Measurements from ENCODE around the gene CNIH3.

Gene CNIH3

GRCh38 chr1:224766266-224766665 lies 150.1 kb downstream of the CNIH3 start:
- H3K27me3 ChIP-seq (ENCODE audit: low read depth, low read length) = no peaks in the 10 kb centered on the region
- H3K9me3 ChIP-seq (ENCODE audit: control insufficient read depth in 1 of 2, low read length in 2 of 2) = no peaks in the 10 kb centered on the region
- no peaks in the 10 kb centered on the region for H3K36me3 ChIP-seq (ENCODE audit: control insufficient read depth in 1 of 2, insufficient read depth in 2 of 2, low read length in 2 of 2)
- H3K4me3 ChIP-seq (ENCODE audit: low read depth in 1 of 2, low read length in 2 of 2) = no peak overlapping the region
- H3K4me1 ChIP-seq (ENCODE audit: control insufficient read depth in 1 of 2, insufficient read depth in 2 of 2, low read length in 2 of 2) = peaks cover 0 to 5% of the 10 kb centered on the region in 2 donors
- no peak overlapping the region for H3K27ac ChIP-seq (ENCODE audit: low read length)

DNA sequence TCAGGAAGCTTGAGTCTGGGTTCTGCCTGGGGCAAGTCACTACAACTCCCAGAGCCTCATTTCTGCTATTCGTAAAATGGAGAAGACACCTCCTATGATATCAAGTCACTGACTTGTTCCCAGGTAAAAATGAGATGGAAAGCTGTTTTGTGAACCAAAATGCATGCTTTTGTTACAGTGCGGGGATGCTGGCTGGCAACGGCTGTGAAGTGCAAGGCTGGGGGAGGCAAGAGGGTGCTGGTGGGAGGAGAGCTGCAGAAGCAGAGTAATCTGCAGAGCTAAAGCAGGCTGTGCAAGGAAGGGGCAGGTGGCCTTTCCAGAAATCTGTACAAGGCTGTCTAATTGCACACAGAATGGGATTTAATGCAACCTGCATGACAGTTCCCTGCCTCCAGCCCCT lies 150.9 kb downstream of the CNIH3 start:
- Histone ChIP-seq H3K9me3 (ENCODE audit: control insufficient read depth in 1 of 2, low read length in 2 of 2) (no peaks in the 10 kb centered on the region), H3K36me3 (ENCODE audit: control insufficient read depth in 1 of 2, insufficient read depth in 2 of 2, low read length in 2 of 2) (no peaks in the 10 kb centered on the region), H3K4me3 (ENCODE audit: low read depth in 1 of 2, low read length in 2 of 2) (no peak overlapping the region), H3K27ac (ENCODE audit: low read length) (no peak overlapping the region), H3K27me3 (ENCODE audit: low read depth, low read length) (no peaks in the 10 kb centered on the region), H3K4me1 (ENCODE audit: control insufficient read depth in 1 of 2, insufficient read depth in 2 of 2, low read length in 2 of 2) (peaks cover 0 to 5% of the 10 kb centered on the region in 2 donors)

- Histone ChIP-seq H3K4me3 (ENCODE audit: low read depth in 1 of 2, low read length in 2 of 2) (no peak overlapping the region), H3K4me1 (ENCODE audit: control insufficient read depth in 1 of 2, insufficient read depth in 2 of 2, low read length in 2 of 2) (peaks cover 0 to 5% of the 10 kb centered on the region in 2 donors), H3K36me3 (ENCODE audit: control insufficient read depth in 1 of 2, insufficient read depth in 2 of 2, low read length in 2 of 2) (no peaks in the 10 kb centered on the region), H3K27me3 (ENCODE audit: low read depth, low read length) (no peaks in the 10 kb centered on the region), H3K27ac (ENCODE audit: low read length) (no peak overlapping the region), H3K9me3 (ENCODE audit: control insufficient read depth in 1 of 2, low read length in 2 of 2) (no peaks in the 10 kb centered on the region)
Observed at GRCh38 chr1:224767676-224768075, 151.6 kb downstream of the CNIH3 start.

DNA sequence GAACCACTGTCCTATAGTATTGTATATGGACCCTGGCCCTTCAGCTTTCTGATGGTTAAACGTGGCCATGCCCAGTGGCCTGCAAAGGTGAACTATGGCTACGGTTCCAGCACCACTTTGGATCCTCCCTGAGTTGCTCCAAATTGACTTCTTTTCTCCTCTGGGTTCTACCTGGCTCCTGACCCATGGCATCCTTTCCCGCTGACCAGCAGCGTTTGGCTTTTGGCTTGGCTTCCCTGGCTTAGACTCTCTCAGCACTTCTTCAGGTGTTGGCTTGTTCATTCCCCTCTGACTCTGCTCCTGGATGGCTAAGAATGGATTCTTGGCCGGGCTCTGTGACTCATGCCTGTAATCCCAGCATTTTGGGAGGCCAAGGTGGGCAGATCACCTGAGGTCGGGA lies 152.9 kb downstream of the CNIH3 start:
- H3K36me3 ChIP-seq (ENCODE audit: control insufficient read depth in 1 of 2, insufficient read depth in 2 of 2, low read length in 2 of 2) = no peaks in the 10 kb centered on the region
- no peaks in the 10 kb centered on the region for H3K9me3 ChIP-seq (ENCODE audit: control insufficient read depth in 1 of 2, low read length in 2 of 2)
- no peak overlapping the region for H3K27ac ChIP-seq (ENCODE audit: low read length)
- no peak overlapping the region for H3K4me3 ChIP-seq (ENCODE audit: low read depth in 1 of 2, low read length in 2 of 2)
- H3K27me3 ChIP-seq (ENCODE audit: low read depth, low read length) = no peaks in the 10 kb centered on the region
- H3K4me1 ChIP-seq (ENCODE audit: control insufficient read depth in 1 of 2, insufficient read depth in 2 of 2, low read length in 2 of 2) = peaks cover 0 to 5% of the 10 kb centered on the region in 2 donors

- no peak overlapping the region for H3K4me3 ChIP-seq (ENCODE audit: low read depth in 1 of 2, low read length in 2 of 2)
- H3K9me3 ChIP-seq (ENCODE audit: control insufficient read depth in 1 of 2, low read length in 2 of 2) = no peaks in the 10 kb centered on the region
Observed at GRCh38 chr1:224769452-224770335, 153.6 kb downstream of the CNIH3 start.

DNA sequence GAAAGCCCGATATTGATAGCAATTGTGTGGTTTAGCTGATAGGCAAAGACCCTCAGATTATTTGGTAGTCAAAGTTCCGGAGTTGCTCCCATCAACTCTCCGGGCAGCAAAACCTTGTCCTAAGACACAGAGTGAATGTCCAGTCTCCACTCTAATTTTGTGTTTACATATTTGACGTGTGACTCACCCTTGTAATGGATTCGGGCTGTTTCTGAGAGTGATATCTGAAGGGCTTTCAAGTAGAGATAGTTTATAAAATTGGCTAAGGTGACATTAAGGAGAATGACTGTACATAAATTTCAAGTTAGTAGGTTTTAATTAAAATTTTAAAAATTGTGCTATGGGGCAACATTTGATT lies 154.2 kb downstream of the CNIH3 start:
- Histone ChIP-seq H3K9me3 (ENCODE audit: control insufficient read depth in 1 of 2, low read length in 2 of 2) (no peaks in the 10 kb centered on the region), H3K27me3 (ENCODE audit: low read depth, low read length) (no peaks in the 10 kb centered on the region), H3K4me1 (ENCODE audit: control insufficient read depth in 1 of 2, insufficient read depth in 2 of 2, low read length in 2 of 2) (peaks cover 0 to 5% of the 10 kb centered on the region in 2 donors)

More at GRCh38 chr1:224769452-224770335, 153.6 kb downstream of the CNIH3 start:
- Histone ChIP-seq H3K36me3 (ENCODE audit: control insufficient read depth in 1 of 2, insufficient read depth in 2 of 2, low read length in 2 of 2) (no peaks in the 10 kb centered on the region), H3K27ac (ENCODE audit: low read length) (no peak overlapping the region), H3K4me1 (ENCODE audit: control insufficient read depth in 1 of 2, insufficient read depth in 2 of 2, low read length in 2 of 2) (peaks cover 0 to 5% of the 10 kb centered on the region in 2 donors), H3K27me3 (ENCODE audit: low read depth, low read length) (no peaks in the 10 kb centered on the region)

DNA sequence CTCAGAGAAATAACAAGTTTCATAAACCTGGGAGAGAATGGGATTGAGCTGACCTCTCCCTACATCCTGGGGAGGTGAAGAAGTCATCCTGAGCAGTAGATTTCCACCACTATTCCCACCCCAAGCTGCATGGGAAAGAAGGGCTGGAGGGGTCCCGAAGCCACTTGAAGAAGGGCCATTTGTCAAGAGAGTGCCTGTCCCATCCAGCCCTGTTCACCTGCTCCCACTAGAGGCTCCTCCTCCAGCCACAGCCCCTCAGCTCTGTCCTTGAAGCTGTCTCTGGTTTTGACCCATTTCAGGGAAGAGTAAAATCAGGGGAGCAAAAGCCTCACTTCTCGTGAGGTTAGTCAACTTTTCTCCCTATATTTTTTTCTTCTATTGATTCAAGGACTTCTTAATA lies 157.5 kb downstream of the CNIH3 start:
- H3K4me1 ChIP-seq (ENCODE audit: control insufficient read depth in 1 of 2, insufficient read depth in 2 of 2, low read length in 2 of 2) = peaks cover 0 to 5% of the 10 kb centered on the region in 2 donors
- no peak overlapping the region for H3K4me3 ChIP-seq (ENCODE audit: low read depth in 1 of 2, low read length in 2 of 2)
- H3K9me3 ChIP-seq (ENCODE audit: control insufficient read depth in 1 of 2, low read length in 2 of 2) = no peaks in the 10 kb centered on the region
- H3K27me3 ChIP-seq (ENCODE audit: low read depth, low read length) = no peaks in the 10 kb centered on the region
- H3K36me3 ChIP-seq (ENCODE audit: control insufficient read depth in 1 of 2, insufficient read depth in 2 of 2, low read length in 2 of 2) = no peaks in the 10 kb centered on the region
- H3K27ac ChIP-seq (ENCODE audit: low read length) = no peak overlapping the region

More for the DNA sequence above, 154.2 kb downstream of the CNIH3 start:
- Histone ChIP-seq H3K4me3 (ENCODE audit: low read depth in 1 of 2, low read length in 2 of 2) (no peak overlapping the region), H3K27ac (ENCODE audit: low read length) (no peak overlapping the region), H3K36me3 (ENCODE audit: control insufficient read depth in 1 of 2, insufficient read depth in 2 of 2, low read length in 2 of 2) (no peaks in the 10 kb centered on the region)

DNA sequence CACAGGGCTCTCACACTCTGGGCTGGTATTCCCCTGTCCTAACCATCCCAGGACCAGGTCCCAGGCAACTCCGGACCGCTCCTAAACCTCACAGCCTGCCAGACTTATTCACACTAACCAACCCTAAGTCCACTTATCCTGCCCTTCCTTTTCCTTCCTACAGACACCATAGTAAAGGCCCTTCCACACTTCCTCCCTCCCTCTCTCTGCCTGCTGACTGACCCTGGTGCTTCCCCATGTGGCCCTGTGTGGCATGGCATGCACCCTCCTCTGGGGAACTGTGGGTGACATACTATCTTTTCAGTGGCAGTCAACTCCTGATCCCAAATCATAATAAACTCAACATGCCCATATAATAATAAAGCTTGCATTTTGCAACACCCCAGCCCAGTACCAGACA lies 158.3 kb downstream of the CNIH3 start:
- no peak overlapping the region for H3K4me3 ChIP-seq (ENCODE audit: low read depth in 1 of 2, low read length in 2 of 2)

DNA sequence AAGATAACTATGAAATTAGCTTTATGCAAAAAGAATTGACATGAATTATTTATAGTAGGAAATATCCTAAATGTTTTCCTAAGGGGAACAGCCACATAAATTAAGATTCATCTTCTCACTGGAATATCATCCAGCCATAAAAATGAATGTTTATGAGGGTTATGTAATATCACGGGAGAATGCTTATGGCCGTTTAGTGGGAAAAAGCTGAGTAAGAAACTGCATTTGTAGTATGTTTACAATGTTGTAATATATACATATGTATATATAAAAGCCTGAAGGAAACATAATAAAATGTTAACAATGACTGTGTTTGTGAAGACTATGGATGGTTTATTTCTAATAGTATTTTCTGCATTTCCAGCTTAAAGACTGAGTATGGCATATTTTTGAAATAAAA lies 161.1 kb downstream of the CNIH3 start:
- no peaks in the 10 kb centered on the region for H3K27me3 ChIP-seq (ENCODE audit: low read depth, low read length)
- no peaks in the 10 kb centered on the region for H3K9me3 ChIP-seq (ENCODE audit: control insufficient read depth in 1 of 2, low read length in 2 of 2)

More for the DNA sequence above, 158.3 kb downstream of the CNIH3 start:
- Histone ChIP-seq H3K27ac (ENCODE audit: low read length) (no peak overlapping the region), H3K36me3 (ENCODE audit: control insufficient read depth in 1 of 2, insufficient read depth in 2 of 2, low read length in 2 of 2) (no peaks in the 10 kb centered on the region), H3K4me1 (ENCODE audit: control insufficient read depth in 1 of 2, insufficient read depth in 2 of 2, low read length in 2 of 2) (peaks cover 0 to 5% of the 10 kb centered on the region in 2 donors), H3K9me3 (ENCODE audit: control insufficient read depth in 1 of 2, low read length in 2 of 2) (no peaks in the 10 kb centered on the region), H3K27me3 (ENCODE audit: low read depth, low read length) (no peaks in the 10 kb centered on the region)

GRCh38 chr1:224779536-224779935 lies 163.4 kb downstream of the CNIH3 start:
- no peaks in the 10 kb centered on the region for H3K9me3 ChIP-seq (ENCODE audit: control insufficient read depth in 1 of 2, low read length in 2 of 2)
- H3K27me3 ChIP-seq (ENCODE audit: low read depth, low read length) = no peaks in the 10 kb centered on the region
- H3K4me1 ChIP-seq (ENCODE audit: control insufficient read depth in 1 of 2, insufficient read depth in 2 of 2, low read length in 2 of 2) = no peaks in the 10 kb centered on the region
- H3K36me3 ChIP-seq (ENCODE audit: control insufficient read depth in 1 of 2, insufficient read depth in 2 of 2, low read length in 2 of 2) = no peaks in the 10 kb centered on the region
- no peak overlapping the region for H3K27ac ChIP-seq (ENCODE audit: low read length)
- H3K4me3 ChIP-seq (ENCODE audit: low read depth in 1 of 2, low read length in 2 of 2) = no peak overlapping the region

More for the DNA sequence above, 161.1 kb downstream of the CNIH3 start:
- H3K4me3 ChIP-seq (ENCODE audit: low read depth in 1 of 2, low read length in 2 of 2) = no peak overlapping the region
- H3K4me1 ChIP-seq (ENCODE audit: control insufficient read depth in 1 of 2, insufficient read depth in 2 of 2, low read length in 2 of 2) = no peaks in the 10 kb centered on the region
- no peak overlapping the region for H3K27ac ChIP-seq (ENCODE audit: low read length)
- no peaks in the 10 kb centered on the region for H3K36me3 ChIP-seq (ENCODE audit: control insufficient read depth in 1 of 2, insufficient read depth in 2 of 2, low read length in 2 of 2)

DNA sequence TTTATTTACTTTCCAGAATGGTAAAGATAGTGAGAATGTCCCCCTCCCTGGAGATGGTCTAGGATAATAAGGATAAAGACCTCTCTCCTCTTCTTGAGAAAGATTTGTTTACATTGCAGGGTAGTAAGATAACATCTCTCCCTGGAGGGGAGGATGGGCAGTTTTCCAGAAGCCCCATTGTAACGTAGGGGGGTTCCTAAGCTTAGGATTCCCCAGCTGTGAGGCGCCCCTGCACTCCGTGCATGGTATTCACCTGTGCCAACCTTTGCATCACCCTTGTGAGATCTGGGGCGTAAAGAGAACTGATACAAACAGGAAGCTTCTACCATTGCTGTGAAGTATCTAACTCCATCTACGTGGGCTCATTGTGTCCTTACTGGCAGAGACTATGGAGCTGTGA lies 164.6 kb downstream of the CNIH3 start:
- Histone ChIP-seq H3K4me3 (ENCODE audit: low read depth in 1 of 2, low read length in 2 of 2) (no peak overlapping the region), H3K36me3 (ENCODE audit: control insufficient read depth in 1 of 2, insufficient read depth in 2 of 2, low read length in 2 of 2) (no peaks in the 10 kb centered on the region), H3K4me1 (ENCODE audit: control insufficient read depth in 1 of 2, insufficient read depth in 2 of 2, low read length in 2 of 2) (no peaks in the 10 kb centered on the region), H3K27ac (ENCODE audit: low read length) (no peak overlapping the region), H3K27me3 (ENCODE audit: low read depth, low read length) (no peaks in the 10 kb centered on the region), H3K9me3 (ENCODE audit: control insufficient read depth in 1 of 2, low read length in 2 of 2) (no peaks in the 10 kb centered on the region)

GRCh38 chr1:224781800-224782199 lies 165.7 kb downstream of the CNIH3 start:
- H3K27me3 ChIP-seq (ENCODE audit: low read depth, low read length) = no peaks in the 10 kb centered on the region
- H3K27ac ChIP-seq (ENCODE audit: low read length) = no peak overlapping the region
- H3K36me3 ChIP-seq (ENCODE audit: control insufficient read depth in 1 of 2, insufficient read depth in 2 of 2, low read length in 2 of 2) = no peaks in the 10 kb centered on the region
- no peaks in the 10 kb centered on the region for H3K4me1 ChIP-seq (ENCODE audit: control insufficient read depth in 1 of 2, insufficient read depth in 2 of 2, low read length in 2 of 2)
- H3K9me3 ChIP-seq (ENCODE audit: control insufficient read depth in 1 of 2, low read length in 2 of 2) = no peaks in the 10 kb centered on the region
- no peak overlapping the region for H3K4me3 ChIP-seq (ENCODE audit: low read depth in 1 of 2, low read length in 2 of 2)
